Activated CD8-positive, alpha-beta memory T cell treated with anti-CD3 and anti-CD28 coated beads, Interleukin-2, amount 50 U/mL, for 48 hours (primary cell): ENCODE results near the gene PRKCA.

Experiments used
- DNase-seq: peaks from one replicate; pipeline ENCODE4 v3.0.0-alpha.2; 2020

The PRKCA gene

GRCh38 chr17:66833201-66833600 is 530.8 kb downstream of the PRKCA start:
- no peak for DNase-seq

- no peak for DNase-seq
Measured at GRCh38 chr17:66834426-66834918, 532.1 kb downstream of the PRKCA start.

- DNase-seq = no peak
Measured at GRCh38 chr17:66834919-66835454, 532.6 kb downstream of the PRKCA start, which contains the start of gene CACNG5. Gene CACNG5 (plus strand): TSS chr17:66835117. CDS start chr17:66877333, 42,216 bp downstream.

GRCh38 chr17:66835476-66835875 is 533.1 kb downstream of the PRKCA start:
- DNase-seq = no peak

GRCh38 chr17:66836063-66837005 is 533.9 kb downstream of the PRKCA start:
- DNase-seq = no peak

- DNase-seq = no peak
Measured at GRCh38 chr17:66837226-66837625, 534.8 kb downstream of the PRKCA start.

GRCh38 chr17:66837885-66838665 is 535.7 kb downstream of the PRKCA start:
- no peak for DNase-seq

GRCh38 chr17:66839616-66840015 is 537.2 kb downstream of the PRKCA start:
- DNase-seq = no peak

GRCh38 chr17:66840061-66840460 is 537.6 kb downstream of the PRKCA start:
- no peak for DNase-seq

GRCh38 chr17:66841328-66841727 is 538.9 kb downstream of the PRKCA start:
- DNase-seq = no peak

GRCh38 chr17:66841744-66842143 is 539.3 kb downstream of the PRKCA start:
- no peak for DNase-seq

GRCh38 chr17:66842505-66842904 is 540.1 kb downstream of the PRKCA start:
- DNase-seq = no peak

GRCh38 chr17:66842959-66843358 is 540.5 kb downstream of the PRKCA start:
- no peak for DNase-seq

- DNase-seq = no peak
Measured at GRCh38 chr17:66843627-66844026, 541.2 kb downstream of the PRKCA start.

GRCh38 chr17:66847704-66848103 is 545.3 kb downstream of the PRKCA start:
- DNase-seq = no peak

GRCh38 chr17:66848496-66848895 is 546.1 kb downstream of the PRKCA start:
- DNase-seq = no peak

- DNase-seq = no peak
Measured at GRCh38 chr17:66849032-66849655, 546.7 kb downstream of the PRKCA start.

- no peak for DNase-seq
Measured at GRCh38 chr17:66849851-66850580, 547.6 kb downstream of the PRKCA start.

GRCh38 chr17:66850692-66851091 is 548.3 kb downstream of the PRKCA start:
- DNase-seq = no peak

- peak; percentile 78 for DNase-seq
Measured at GRCh38 chr17:66855204-66855603, 552.8 kb downstream of the PRKCA start.

GRCh38 chr17:66858226-66859083 is 556.0 kb downstream of the PRKCA start:
- DNase-seq = no peak
